Endometrial microvascular endothelial cells (primary cell): ENCODE measurements around the gene LIX1. TPM values are rescaled to one million over a fixed set of nuclear protein-coding genes. Genes with fewer than 3 reads are reported as not detected.
"Not testable (repeated sequence)": the region's sequence is repeated elsewhere in the genome, so short reads cannot be mapped to it uniquely, and the experiment has no call there.

Experiments used
- in situ Hi-C: cut with HindIII; loops from 2 replicates; pipeline ENCODE4 v1.10.0; 2017; ENCODE audit warnings: low sequenced_read_pairs, low pct_unique_long_range_greater_than_20kb; ENCODE audit errors: inconsistent ontology term
- total RNA-seq: library from RNA; depleted of rRNA; stranded (reverse); fragments of >200 nt; gene quantifications from one replicate; pipeline ENCODE4 v1.2.3, GENCODE V29; 2015; ENCODE audit errors: inconsistent ontology term

The LIX1 gene
- total RNA-seq, 1 donor from 2014 or later, result not detected

- in situ Hi-C loops, result loop anchor here (25.0 kb wide), 2 partner anchors 288 to 538 kb away; no protein-coding TSS in a partner anchor
Observed at GRCh38 chr5:97150401-97150800, 8.0 kb upstream of the LIX1 start.

- in situ Hi-C loops, result loop anchor here (25.0 kb wide), 2 partner anchors 287 to 537 kb away; no protein-coding TSS in a partner anchor
Observed at GRCh38 chr5:97149709-97150108, 7.3 kb upstream of the LIX1 start.

- in situ Hi-C loops, result no loop called here
Observed at GRCh38 chr5:97148288-97148687, 5.9 kb upstream of the LIX1 start.

GRCh38 chr5:97143704-97144103 lies 1.3 kb upstream of the LIX1 start:
- in situ Hi-C loops, result no loop called here

GRCh38 chr5:97141539-97141938 lies 872 bp downstream of the LIX1 start:
- in situ Hi-C loops, result no loop called here

GRCh38 chr5:97141031-97141430 lies 1.4 kb downstream of the LIX1 start:
- in situ Hi-C loops, result no loop called here

- in situ Hi-C loops, result not testable (repeated sequence)
Observed at GRCh38 chr5:97140250-97140649, 2.2 kb downstream of the LIX1 start.

- in situ Hi-C loops, result no loop called here
Observed at GRCh38 chr5:97136475-97136874, 5.9 kb downstream of the LIX1 start.

- in situ Hi-C loops, result no loop called here
Observed at GRCh38 chr5:97135868-97136267, 6.5 kb downstream of the LIX1 start.

- in situ Hi-C loops, result no loop called here
Observed at GRCh38 chr5:97134634-97135033, 7.8 kb downstream of the LIX1 start.

- in situ Hi-C loops, result no loop called here
Observed at GRCh38 chr5:97133101-97133500, 9.3 kb downstream of the LIX1 start.

- in situ Hi-C loops, result no loop called here
Observed at GRCh38 chr5:97131921-97132320, 10.5 kb downstream of the LIX1 start.

- in situ Hi-C loops, result no loop called here
Observed at GRCh38 chr5:97131139-97131710, 11.2 kb downstream of the LIX1 start.

GRCh38 chr5:97127727-97128126 lies 14.7 kb downstream of the LIX1 start:
- in situ Hi-C loops, result no loop called here

GRCh38 chr5:97125125-97125683 lies 17.2 kb downstream of the LIX1 start:
- in situ Hi-C loops, result no loop called here

- in situ Hi-C loops, result no loop called here
Observed at GRCh38 chr5:97124335-97124734, 18.1 kb downstream of the LIX1 start.

GRCh38 chr5:97121848-97122247 lies 20.6 kb downstream of the LIX1 start:
- in situ Hi-C loops, result no loop called here

- in situ Hi-C loops, result no loop called here
Observed at GRCh38 chr5:97120195-97120594, 22.2 kb downstream of the LIX1 start.

- in situ Hi-C loops, result no loop called here
Observed at GRCh38 chr5:97119007-97119390, 23.4 kb downstream of the LIX1 start.

GRCh38 chr5:97118261-97119006 lies 24.0 kb downstream of the LIX1 start:
- in situ Hi-C loops, result no loop called here
